ENCODE results near the gene NR2E1. TPM values are rescaled to one million over a fixed set of nuclear protein-coding genes. Genes with fewer than 3 reads are reported as not detected.

NR2E1 gene
- total and polyA plus RNA-seq, 2 of the 13 experiments (the other 11 are each of a cell fraction or from before 2014, with no cell fraction given) = not detected

DNA sequence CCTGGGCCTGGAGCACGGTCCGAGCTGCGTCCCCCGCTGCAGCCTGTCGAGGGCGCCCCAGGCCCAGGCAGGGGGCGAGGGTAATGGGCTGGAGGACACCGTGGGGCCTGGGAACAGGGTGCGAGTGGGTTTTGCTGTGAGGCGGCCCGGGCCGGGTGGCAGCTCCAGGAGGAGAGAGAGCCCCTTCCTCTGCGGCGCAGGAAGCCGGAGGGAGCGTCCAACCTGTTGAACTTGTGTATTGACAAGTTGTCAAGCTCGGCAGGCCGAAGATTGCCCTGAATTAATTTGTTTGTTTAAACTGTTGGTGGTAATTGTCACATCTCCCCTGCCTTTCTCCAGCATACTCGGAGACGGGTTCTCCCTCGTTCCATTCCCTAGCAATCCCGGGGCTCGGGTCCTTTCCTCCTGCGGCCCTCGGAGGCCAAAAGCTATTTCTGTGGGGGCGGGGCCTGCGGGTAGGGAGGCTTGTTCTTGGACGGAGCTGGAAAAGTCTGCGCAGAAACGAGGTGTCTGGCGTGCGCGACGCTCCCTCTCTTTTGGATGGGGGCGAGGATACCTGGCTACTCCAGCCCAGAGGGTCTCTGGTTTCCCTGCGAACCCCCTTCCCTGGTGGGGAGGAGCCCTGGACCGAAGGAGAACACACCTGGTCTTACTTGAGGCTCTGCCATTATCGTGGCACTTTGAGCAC, 9.9 kb downstream of the NR2E1 start:
- no peaks in the 10 kb centered on the region for H3K9me3 ChIP-seq (ENCODE audit: low read length)
- DNase-seq (ENCODE audit: low spot score) (no peak), FAIRE-seq (no peak), ATAC-seq (peak; percentile 93)
- H3K4me3 ChIP-seq (replicated peaks in 1 of 3; ENCODE audit: insufficient read depth in 1 of 3, low read depth in 2 of 3, low read length in 3 of 3) = peak overlapping the region; percentile 46 to 79 (median 57)
- H3K27me3 ChIP-seq (ENCODE audit: control insufficient read depth in 1 of 2, insufficient read depth in 2 of 2, low read length in 2 of 2) = peaks cover 3 to 63% of the 10 kb centered on the region in 2 experiments; a peak in 3 of 5 replicates
- ChIA-PET POLR2A (interaction anchor here (0.9 kb wide), 1 partner anchor 85 kb away, joined by 4 read pairs; the partner anchor contains the start of gene SNX3), CTCF (ENCODE audit: low intra/inter-chr PET ratio, low total read pairs) (interaction anchor here (1.0 kb wide), 1 partner anchor 316 kb away, joined by 3 read pairs; no protein-coding TSS in a partner anchor)
- no TSS peak for BruUV-seq (replicated peaks)
- H4K20me1 ChIP-seq (ENCODE audit: insufficient read depth, low read length) = no peaks in the 10 kb centered on the region
- H3K36me3 ChIP-seq (replicated peaks in 1 of 2; ENCODE audit: control insufficient read depth in 1 of 2, insufficient read depth in 2 of 2, low read length in 2 of 2) = no peaks in the 10 kb centered on the region
- no peaks in the 10 kb centered on the region for H3K79me2 ChIP-seq (ENCODE audit: insufficient read depth, low read length)
- intact Hi-C loops (cut with micrococcal nuclease; ENCODE audit: unreplicated experiment) = loop anchor here (1.0 kb wide), 1 partner anchor 317 kb away; no protein-coding TSS in a partner anchor
- in situ Hi-C loops (cut with HindIII; ENCODE audit: extremely low pct_ligation_motif_present, low pct_unique_long_range_greater_than_20kb) = no loop called here
- WGBS (ENCODE audit: low lambda C conversion rate) = 0% methylated on average over 4 of the region's 38 CpGs
- H3K4me1 ChIP-seq (ENCODE audit: insufficient read depth, low read length) = peaks cover 8% of the 10 kb centered on the region; the same call in 1 of the 2 replicates
- H3K27ac ChIP-seq (ENCODE audit: extremely low read length, insufficient read depth, low read length) = no peak overlapping the region
- H3K4me2 ChIP-seq (ENCODE audit: low read depth, low read length) = peak overlapping the region; percentile 98
- peak overlapping the region; percentile 60 for H2AFZ ChIP-seq (ENCODE audit: low read length)
- H3K9ac ChIP-seq (ENCODE audit: insufficient read depth, low read depth, low read length) = peak overlapping the region; percentile 17; the same call in 1 of the 2 replicates
- TF ChIP-seq HMGXB4 (CRISPR knock-in tag; IDR thresholded peaks at IDR 0.05; ENCODE audit: borderline replicate concordance in 1 of 2, low read depth in 1 of 2) (peak; percentile 58 to 61; a peak in 2 of 4 replicates), ZBTB42 (CRISPR knock-in tag; IDR thresholded peaks at IDR 0.05) (no peak), IRF2 (CRISPR knock-in tag; IDR thresholded peaks at IDR 0.05) (0 out of 2 replicates have a peak, but pooled peaks have one; percentile 17), KDM5B (CRISPR knock-in tag; IDR thresholded peaks at IDR 0.05; ENCODE audit: borderline replicate concordance) (peak; percentile 25; the same call in 1 of the 2 replicates), KDM2A (CRISPR knock-in tag; IDR thresholded peaks at IDR 0.05; ENCODE audit: borderline replicate concordance, low read depth) (peak; percentile 20; the same call in 1 of the 2 replicates), CBX1 (IDR thresholded peaks at IDR 0.05; ENCODE audit: low read depth) (peak; percentile 32), ZNF205 (CRISPR knock-in tag; IDR thresholded peaks at IDR 0.05) (no peak), ZFX (CRISPR knock-in tag; IDR thresholded peaks at IDR 0.05; ENCODE audit: low read depth) (peak; percentile 55; the same call in 1 of the 2 replicates), RBM39 (IDR thresholded peaks at IDR 0.05; ENCODE audit: low read depth, low read length, poor library complexity, severe bottlenecking) (no peak), SNRNP70 (IDR thresholded peaks at IDR 0.05; ENCODE audit: low read depth, low read length) (no peak), GFI1 (CRISPR knock-in tag; IDR thresholded peaks at IDR 0.05; ENCODE audit: borderline replicate concordance) (no peak), MAF1 (CRISPR knock-in tag; IDR thresholded peaks at IDR 0.05; ENCODE audit: borderline replicate concordance) (no peak), SRSF4 (IDR thresholded peaks at IDR 0.05; ENCODE audit: low read depth, low read length, poor library complexity, severe bottlenecking) (no peak), ZNF33A (CRISPR knock-in tag; IDR thresholded peaks at IDR 0.05; ENCODE audit: borderline replicate concordance) (no peak), ZNF263 (CRISPR knock-in tag; IDR thresholded peaks at IDR 0.05) (0 out of 2 replicates have a peak, but pooled peaks have one; percentile 14), CCDC6 (CRISPR knock-in tag; IDR thresholded peaks at IDR 0.05) (no peak), HNF1B (CRISPR knock-in tag; IDR thresholded peaks at IDR 0.05) (peak; percentile 26; the same call in 1 of the 2 replicates), JDP2 (CRISPR knock-in tag; IDR thresholded peaks at IDR 0.05; ENCODE audit: borderline replicate concordance) (no peak)
